Measurements from ENCODE around the gene REP15.

DNA sequence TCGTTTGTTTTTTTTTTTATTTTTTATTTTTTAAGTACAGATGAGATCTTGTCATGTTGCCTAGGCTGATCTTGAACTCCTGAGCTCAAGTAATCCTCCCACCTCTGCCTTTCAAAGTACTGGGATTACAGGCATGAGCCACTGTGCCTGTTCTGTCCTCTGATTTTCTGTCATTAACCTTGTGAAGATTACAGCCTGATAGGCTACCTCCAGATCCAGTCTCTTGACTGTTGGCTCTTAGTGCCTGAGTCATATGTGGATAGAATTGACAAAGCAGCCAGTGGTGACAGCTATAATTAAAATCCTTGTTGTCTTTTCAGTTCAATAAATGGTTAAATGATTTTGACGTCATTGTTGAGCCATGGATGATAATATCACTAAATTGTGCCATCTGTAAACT lies 21.3 kb upstream of the REP15 start:
- no peak for TF ChIP-seq POLR2A (IDR thresholded peaks at IDR 0.05; ENCODE audit: low read depth)
- no peak for TF ChIP-seq EP300 (IDR thresholded peaks at IDR 0.05)
